ENCODE results near the gene PLD6. TPM values are rescaled to one million over a fixed set of nuclear protein-coding genes. Genes with fewer than 3 reads are reported as not detected.
A peak's percentile ranks its signal among the peaks of the same experiment; 100 is the strongest.

The PLD6 gene
- total and polyA plus RNA-seq, 8 donors, result 1.1 to 3.0 (median 1.4) TPM; not detected in 2

- H3K9me3 ChIP-seq, result no peaks in the 10 kb centered on the region
- DNase-seq, result no peak
- 83 to 98% (median 95%) methylated on average over 1 to 6 of the region's 6 CpGs for WGBS, 5 donors
- no peak overlapping the region for H3K4me3 ChIP-seq
- H3K4me1 ChIP-seq, result peaks cover 8 to 37% (median 30%) of the 10 kb centered on the region in 4 donors
- intact Hi-C loops (cut with DNase I; ENCODE audit: low total_unique reads), result no loop called here
- TF ChIP-seq POLR2AphosphoS5 (IDR thresholded peaks at IDR 0.05), result no peak
- no peak for TF ChIP-seq EP300 (IDR thresholded peaks at IDR 0.05)
- TF ChIP-seq CTCF (IDR thresholded peaks at IDR 0.05), result no peak
- no peak for TF ChIP-seq POLR2A (IDR thresholded peaks at IDR 0.05)
- no peaks in the 10 kb centered on the region for H3K27me3 ChIP-seq
- peaks cover 53 to 95% (median 83%) of the 10 kb centered on the region in 4 donors for H3K36me3 ChIP-seq
- H3K27ac ChIP-seq, result peak overlapping the region in 1 of 5 donors; percentile 14
These were observed 23.5 kb downstream of the PLD6 start for GRCh38 chr17:17182598-17183136.

GRCh38 chr17:17181666-17182597, 24.2 kb downstream of the PLD6 start:
- Histone ChIP-seq H3K27me3 (no peaks in the 10 kb centered on the region), H3K4me3 (no peak overlapping the region), H3K4me1 (peaks cover 7 to 35% (median 25%) of the 10 kb centered on the region in 4 donors), H3K36me3 (peaks cover 57 to 96% (median 83%) of the 10 kb centered on the region in 4 donors), H3K9me3 (no peaks in the 10 kb centered on the region), H3K27ac (no peak overlapping the region)
- TF ChIP-seq POLR2A (IDR thresholded peaks at IDR 0.05) (no peak), CTCF (IDR thresholded peaks at IDR 0.05) (no peak), EP300 (IDR thresholded peaks at IDR 0.05) (no peak), POLR2AphosphoS5 (IDR thresholded peaks at IDR 0.05) (no peak)
- intact Hi-C loops (cut with DNase I; ENCODE audit: low total_unique reads), result no loop called here
- 78 to 87% (median 84%) methylated on average over 15 of the region's 15 CpGs for WGBS, 5 donors
- DNase-seq, result peak in 1 of 2 donors; percentile 41

GRCh38 chr17:17180741-17181525, 25.2 kb downstream of the PLD6 start:
- Histone ChIP-seq H3K9me3 (no peaks in the 10 kb centered on the region), H3K27ac (no peak overlapping the region), H3K4me1 (peaks cover 0 to 25% (median 15%) of the 10 kb centered on the region in 4 donors), H3K4me3 (no peak overlapping the region), H3K36me3 (peaks cover 67 to 98% (median 88%) of the 10 kb centered on the region in 4 donors), H3K27me3 (no peaks in the 10 kb centered on the region)
- intact Hi-C loops (cut with DNase I; ENCODE audit: low total_unique reads), result no loop called here
- DNase-seq, result no peak
- TF ChIP-seq POLR2A (IDR thresholded peaks at IDR 0.05), result no peak
- 78 to 85% (median 84%) methylated on average over 13 of the region's 13 CpGs for WGBS, 5 donors

- peaks cover 0 to 17% (median 7%) of the 10 kb centered on the region in 4 donors for H3K4me1 ChIP-seq
- TF ChIP-seq CTCF (IDR thresholded peaks at IDR 0.05) (no peak), POLR2AphosphoS5 (IDR thresholded peaks at IDR 0.05) (no peak), EP300 (IDR thresholded peaks at IDR 0.05) (no peak), POLR2A (IDR thresholded peaks at IDR 0.05) (no peak)
- no peak overlapping the region for H3K27ac ChIP-seq
- DNase-seq, result no peak
- H3K36me3 ChIP-seq, result peaks cover 75 to 100% (median 96%) of the 10 kb centered on the region in 4 donors
- 91 to 94% (median 92%) methylated on average over 1 to 9 of the region's 9 CpGs for WGBS, 5 donors
- H3K4me3 ChIP-seq, result no peak overlapping the region
- H3K27me3 ChIP-seq, result no peaks in the 10 kb centered on the region
- intact Hi-C loops (cut with DNase I; ENCODE audit: low total_unique reads), result no loop called here
- no peaks in the 10 kb centered on the region for H3K9me3 ChIP-seq
These were observed 26.0 kb downstream of the PLD6 start for GRCh38 chr17:17180141-17180603.
